ENCODE measurements around the gene CEL. TPM values are rescaled to one million over a fixed set of nuclear protein-coding genes. Genes with fewer than 3 reads are reported as not detected.
A peak's percentile ranks its signal among the peaks of the same experiment; 100 is the strongest.

The CEL gene
- total and polyA plus RNA-seq, 2 experiments from 2014 or later, result 0.27 to 2.3 TPM

GRCh38 chr9:133029994-133030316, 31.8 kb upstream of the CEL start (continued):
- TF ChIP-seq ETS1 (IDR thresholded peaks at IDR 0.05) (no peak), POLR2AphosphoS5 (IDR thresholded peaks at IDR 0.05; ENCODE audit: low read depth) (no peak), JUNB (IDR thresholded peaks at IDR 0.05; ENCODE audit: unreplicated experiment) (no peak), STAT1 (IDR thresholded peaks at IDR 0.05; ENCODE audit: unreplicated experiment) (no peak), REST (IDR thresholded peaks at IDR 0.05; ENCODE audit: unreplicated experiment) (no peak), ZNF114 (CRISPR knock-in tag; IDR thresholded peaks at IDR 0.05) (no peak)

GRCh38 chr9:133030317-133031129, 31.3 kb upstream of the CEL start, which contains the start of gene GTF3C5:
TSS of gene GTF3C5 (plus strand) at chr9:133030997. CDS start at chr9:133031012, 15 bp downstream.
- H3K4me2 ChIP-seq, result peak within 1 kb of the TSS; percentile 93
- Mint-ChIP-seq H3K36me3 (ENCODE audit: low read depth) (peaks cover 20% of the 10 kb centered on the region), H3K9me3 (peaks cover 20% of the 10 kb centered on the region; the same call in 2 of the 3 replicates), H3K4me1 (peaks cover 18% of the 10 kb centered on the region), H3K27me3 (ENCODE audit: insufficient read depth, low read depth, poor library complexity) (peaks cover 10% of the 10 kb centered on the region), H3K4me3 (peak within 1 kb of the TSS; percentile 99), H3K27ac (peak within 1 kb of the TSS; percentile 99)
- DNase-seq (ENCODE audit: low spot score) (peak; percentile 99), ATAC-seq (peak; percentile 97)
- H3K27me3 ChIP-seq (ENCODE audit: insufficient read depth), result no peaks in the 10 kb centered on the region
- no peaks in the 10 kb centered on the region for H3F3A ChIP-seq (replicated peaks; ENCODE audit: low read depth)
- H3K27ac ChIP-seq (ENCODE audit: low read depth), result peak within 1 kb of the TSS; percentile 75; the same call in 1 of the 2 replicates
- H4K20me1 ChIP-seq (replicated peaks; ENCODE audit: insufficient read depth), result peaks cover 27% of the 10 kb centered on the region
- H3K4me1 ChIP-seq (ENCODE audit: insufficient read depth), result peaks cover 9% of the 10 kb centered on the region; the same call in 1 of the 2 replicates
- H3K4me3 ChIP-seq, result peak within 1 kb of the TSS; percentile 92
- H3K79me2 ChIP-seq (replicated peaks; ENCODE audit: insufficient read depth), result peaks cover 53% of the 10 kb centered on the region
- H2AFZ ChIP-seq, result peak within 1 kb of the TSS; percentile 15
- H3K36me3 ChIP-seq (ENCODE audit: insufficient read depth), result no peaks in the 10 kb centered on the region
- H3K9me2 ChIP-seq (ENCODE audit: insufficient read depth), result 0 out of 2 replicates have a peak, but pooled peaks cover 3% of the 10 kb centered on the region
- TF ChIP-seq ZNF462 (CRISPR knock-in tag; IDR thresholded peaks at IDR 0.05) (no peak), EZH2phosphoT487 (IDR thresholded peaks at IDR 0.05; ENCODE audit: unreplicated experiment) (no peak), ZNF331 (CRISPR knock-in tag; IDR thresholded peaks at IDR 0.05; ENCODE audit: low read depth) (no peak), POLR2AphosphoS5 (IDR thresholded peaks at IDR 0.05; ENCODE audit: low read depth) (peak; percentile 84), EZH2 (IDR thresholded peaks at IDR 0.05; ENCODE audit: low read depth, unreplicated experiment) (no peak), CREB1 (CRISPR knock-in tag; IDR thresholded peaks at IDR 0.05; ENCODE audit: low read depth) (peak; percentile 72; the same call in 1 of the 2 replicates), ZNF114 (CRISPR knock-in tag; IDR thresholded peaks at IDR 0.05) (peak; percentile 50; the same call in 1 of the 2 replicates)
